NCI-H460 (cell line): Measurements from ENCODE around the gene IL23R. TPM values are rescaled to one million over a fixed set of nuclear protein-coding genes. Genes with fewer than 3 reads are reported as not detected.

Experiments used
- DNase-seq: peaks from one replicate; pipeline ENCODE4 v3.0.0-alpha.2; 2016; ENCODE audit warnings: low read depth; ENCODE audit errors: extremely low read depth
- total RNA-seq: library from RNA; depleted of rRNA; stranded (reverse); fragments of >200 nt; shearing (Covaris generic); gene quantifications from 2 replicates; pipeline ENCODE4 v1.2.3, GENCODE V29; 2014

IL23R gene
- total RNA-seq, 1 experiment from 2014 or later, result not detected

DNA sequence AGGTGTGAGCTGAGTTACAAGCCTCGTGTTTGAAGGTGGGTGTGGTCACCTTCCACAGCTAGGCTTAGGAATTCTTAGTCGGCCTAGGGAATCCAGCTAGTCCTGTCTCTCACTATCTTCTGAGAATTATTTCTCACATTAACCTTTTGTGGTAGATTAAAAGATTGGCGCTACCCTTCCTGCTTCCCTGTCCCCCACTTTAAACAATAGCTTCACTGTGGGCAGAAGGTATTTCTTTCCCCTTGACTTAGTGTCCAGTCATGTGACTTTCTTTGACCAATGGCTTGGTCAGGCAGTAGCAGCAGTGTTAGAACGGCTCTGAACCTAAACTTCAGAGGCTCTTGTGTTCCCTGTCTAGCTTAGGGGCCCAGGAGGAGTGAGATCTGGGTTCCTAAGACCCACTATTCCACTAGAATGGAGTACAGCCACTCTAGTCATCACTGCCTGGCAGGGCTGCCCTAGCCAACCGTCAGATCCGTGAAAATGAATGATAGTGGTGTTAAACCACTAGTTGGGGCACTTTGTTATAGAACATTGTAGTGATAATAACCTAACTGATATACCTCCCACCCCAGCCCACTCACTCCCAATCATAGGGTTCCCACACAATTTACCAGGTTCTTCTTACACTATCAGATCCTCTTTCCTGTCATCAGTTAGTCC lies 17.6 kb upstream of the IL23R start:
- DNase-seq, result no peak

DNA sequence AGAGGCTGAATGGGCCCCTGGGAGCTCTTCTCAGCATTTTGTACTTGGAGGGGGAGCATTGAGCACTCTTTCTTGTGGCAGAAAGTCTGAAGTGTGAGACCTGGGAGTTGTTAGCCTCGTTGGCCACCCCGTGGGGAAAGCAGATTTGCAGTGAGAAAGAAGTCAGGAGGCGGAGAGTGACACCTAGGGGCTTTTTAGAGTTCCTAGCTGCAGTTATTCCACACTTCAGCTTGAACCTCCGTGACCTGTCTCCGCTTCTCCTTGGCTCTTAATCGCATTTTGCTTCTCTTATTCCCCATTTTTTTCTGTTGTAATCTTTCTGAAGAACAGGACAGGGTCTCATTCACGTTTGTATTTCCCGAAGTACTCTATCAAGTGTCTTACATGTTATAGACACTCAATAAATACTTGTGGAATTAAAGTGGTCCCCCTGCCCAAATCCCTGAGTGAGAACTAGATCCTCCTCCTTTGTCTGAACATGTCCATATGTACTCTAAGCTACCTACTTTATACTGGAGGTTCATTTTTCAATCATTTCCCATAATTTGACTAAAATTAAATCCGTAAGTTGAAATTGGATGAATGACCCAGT lies 17.0 kb upstream of the IL23R start:
- peak; percentile 63 for DNase-seq

DNA sequence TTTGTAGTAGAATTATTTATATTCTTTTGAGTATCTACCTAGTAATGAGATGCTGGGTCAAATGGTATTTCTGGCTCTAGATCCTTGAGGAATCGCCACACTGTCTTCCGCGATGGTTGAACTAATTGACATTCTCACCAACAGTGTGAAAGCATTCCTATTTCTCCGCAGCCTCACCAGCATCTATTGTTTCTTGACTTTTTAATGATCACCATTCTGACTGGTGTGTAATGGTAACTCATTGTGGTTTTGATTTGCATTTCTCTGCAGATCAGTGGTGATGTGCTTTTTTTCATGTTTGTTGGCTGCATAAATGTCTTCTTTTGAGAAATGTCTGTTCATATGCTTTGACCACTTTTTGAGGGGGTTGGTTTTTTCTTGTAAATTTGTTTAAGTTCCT lies 15.3 kb upstream of the IL23R start:
- DNase-seq, result no peak

DNA sequence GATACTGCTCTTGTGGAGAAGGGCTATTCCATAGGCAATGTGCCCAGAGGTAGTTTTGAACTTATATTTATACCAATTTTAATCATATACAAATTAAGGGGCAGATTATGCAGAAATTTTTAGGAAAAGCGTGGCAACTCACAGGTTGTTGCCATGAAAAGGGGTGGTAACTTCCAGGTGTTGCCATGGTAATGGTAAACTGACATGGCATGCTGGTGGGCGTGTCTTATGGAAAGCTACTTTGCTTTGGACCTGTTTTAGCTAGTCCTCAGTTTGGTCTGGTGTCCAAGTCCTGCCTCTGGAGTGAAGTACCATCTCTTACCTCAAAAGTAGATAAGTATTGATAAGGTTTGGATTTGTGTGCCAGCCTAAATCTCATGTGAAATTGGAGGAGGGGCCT lies 7.9 kb upstream of the IL23R start:
- no peak for DNase-seq

DNA sequence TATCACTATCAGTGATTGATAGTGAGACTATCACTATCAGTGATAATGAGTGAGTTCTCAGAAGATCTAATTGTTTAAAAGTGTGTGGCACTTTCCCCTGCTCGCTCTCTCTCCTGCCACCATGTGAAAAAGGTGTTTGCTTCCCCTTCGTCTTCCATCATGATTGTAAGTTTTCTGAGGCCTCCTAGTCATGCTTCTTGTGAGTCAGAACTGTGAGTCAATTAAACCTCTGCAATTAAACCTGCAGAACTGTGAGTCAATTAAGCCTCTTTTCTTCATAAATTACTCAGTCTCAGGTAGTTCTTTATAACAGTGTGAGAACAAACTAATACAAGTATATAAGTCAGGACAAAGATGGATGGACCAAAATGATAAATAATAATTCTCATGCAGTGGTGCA lies 7.0 kb upstream of the IL23R start:
- DNase-seq, result no peak

DNA sequence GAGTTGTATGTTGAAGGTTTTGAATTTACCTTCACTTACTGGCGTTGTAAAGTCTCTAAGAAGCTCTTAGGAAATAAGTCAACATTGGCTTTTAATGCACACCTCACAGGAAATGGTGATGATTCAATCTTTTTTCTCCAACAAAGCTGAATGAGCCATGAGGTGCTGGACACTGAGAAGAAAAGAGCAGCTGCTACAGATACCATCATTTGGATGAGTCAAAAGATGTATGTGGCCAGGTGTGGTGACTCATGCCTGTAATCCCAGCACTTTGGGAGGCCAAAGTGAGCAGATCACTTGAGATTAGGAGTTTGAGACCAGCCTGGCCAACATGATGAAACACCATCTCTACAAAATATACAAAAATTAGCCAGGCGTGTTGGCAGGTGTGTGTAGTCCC lies 3.3 kb upstream of the IL23R start:
- DNase-seq, result no peak

DNA sequence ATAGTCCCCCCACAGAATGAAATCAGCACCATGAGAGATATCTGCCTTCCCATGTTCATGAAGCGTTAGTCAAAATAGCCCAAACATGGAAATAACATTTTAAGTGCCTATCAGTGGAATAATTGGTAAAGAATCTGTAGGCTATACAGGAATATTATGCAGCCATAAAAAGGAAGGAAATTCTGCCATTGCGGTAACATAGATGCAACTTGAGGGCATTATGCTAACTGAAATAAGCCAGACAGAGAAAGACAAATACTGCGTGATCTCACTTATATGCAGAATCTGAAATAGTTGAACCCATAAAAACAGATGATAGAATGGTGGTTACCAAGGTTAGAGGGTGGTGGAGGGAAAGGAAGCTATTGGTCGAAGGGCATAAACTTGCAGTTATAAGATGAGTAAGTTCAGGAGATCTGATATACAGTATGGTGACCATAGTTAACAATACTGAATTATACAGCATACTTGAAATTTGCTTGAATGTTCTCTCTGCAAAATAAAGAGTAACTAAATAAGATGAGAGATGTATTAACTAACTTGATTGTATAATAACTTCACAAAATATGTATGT lies 699 bp upstream of the IL23R start:
- DNase-seq, result no peak

DNA sequence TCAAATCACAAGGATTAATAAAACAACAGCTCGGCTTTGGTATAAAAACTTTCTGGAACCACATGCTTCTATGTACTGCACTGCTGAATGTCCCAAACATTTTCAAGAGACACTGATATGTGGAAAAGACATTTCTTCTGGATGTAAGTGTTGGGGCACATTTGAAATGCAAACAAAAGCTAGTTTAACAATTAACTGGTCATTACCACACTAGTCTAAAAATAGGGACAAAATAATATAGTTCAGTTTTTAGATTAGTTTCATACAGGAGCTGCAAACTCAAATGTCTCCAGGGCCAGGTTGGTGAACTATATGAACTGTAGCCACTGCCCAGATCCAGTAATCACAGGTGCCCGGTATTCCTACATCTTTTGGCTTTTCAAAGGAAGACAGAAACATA lies 3.2 kb downstream of the IL23R start:
- DNase-seq, result no peak

DNA sequence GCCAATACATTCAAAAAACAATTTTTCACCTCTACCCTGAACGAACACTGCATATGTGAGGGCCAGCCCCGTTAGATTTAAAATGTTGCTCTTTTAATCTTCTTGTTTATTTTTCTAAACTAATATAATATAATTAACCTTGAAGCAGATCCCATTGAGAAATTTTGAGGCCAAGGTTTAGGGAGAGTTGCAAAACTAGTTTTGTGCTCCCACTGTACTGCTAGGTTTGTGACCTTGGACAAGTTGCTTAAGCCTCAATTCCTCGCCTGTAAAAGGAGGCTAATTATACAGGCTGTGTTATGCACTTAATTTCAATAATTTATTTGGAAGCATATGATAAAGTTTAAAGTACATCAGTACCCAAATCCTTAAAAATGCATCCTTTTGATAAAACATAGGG lies 3.7 kb downstream of the IL23R start:
- no peak for DNase-seq

DNA sequence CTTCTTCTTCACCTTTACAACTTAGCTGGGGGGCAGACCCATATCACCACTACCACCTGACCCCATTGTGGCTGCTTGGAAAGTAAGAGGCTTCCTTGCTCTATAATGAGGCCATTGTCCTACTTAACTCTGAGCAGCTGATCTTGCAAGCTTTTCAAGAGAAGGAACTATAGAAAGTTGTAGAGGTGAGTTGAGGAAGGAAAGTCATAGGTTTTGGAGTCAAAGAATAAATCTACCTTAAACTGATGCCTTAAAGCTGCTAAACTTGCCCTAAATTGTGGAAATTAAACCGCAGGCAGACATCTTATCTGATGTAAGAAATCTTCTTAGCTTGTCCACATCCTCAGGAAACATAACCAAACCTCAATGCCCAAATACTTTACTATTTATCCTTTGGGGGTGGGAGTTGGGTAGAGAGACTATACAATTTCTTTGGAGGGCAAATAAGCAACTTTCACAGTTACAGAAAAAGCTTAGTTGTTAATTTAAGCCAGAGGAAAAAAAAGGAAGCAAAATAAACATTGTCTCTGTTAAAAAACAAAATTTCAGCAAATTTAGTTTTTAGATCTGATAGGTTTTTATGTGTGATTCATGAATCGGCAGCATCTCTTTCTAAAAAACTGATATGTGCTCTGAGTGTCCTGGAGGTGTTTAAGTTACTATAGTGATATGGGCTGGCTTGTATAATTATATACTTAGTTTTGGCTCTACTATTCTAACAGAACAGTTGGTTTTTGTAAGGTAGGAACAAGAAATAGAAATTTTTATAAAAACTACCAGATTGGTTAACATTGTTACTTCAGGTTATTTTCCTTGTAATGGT lies 4.7 kb downstream of the IL23R start:
- DNase-seq, result no peak

DNA sequence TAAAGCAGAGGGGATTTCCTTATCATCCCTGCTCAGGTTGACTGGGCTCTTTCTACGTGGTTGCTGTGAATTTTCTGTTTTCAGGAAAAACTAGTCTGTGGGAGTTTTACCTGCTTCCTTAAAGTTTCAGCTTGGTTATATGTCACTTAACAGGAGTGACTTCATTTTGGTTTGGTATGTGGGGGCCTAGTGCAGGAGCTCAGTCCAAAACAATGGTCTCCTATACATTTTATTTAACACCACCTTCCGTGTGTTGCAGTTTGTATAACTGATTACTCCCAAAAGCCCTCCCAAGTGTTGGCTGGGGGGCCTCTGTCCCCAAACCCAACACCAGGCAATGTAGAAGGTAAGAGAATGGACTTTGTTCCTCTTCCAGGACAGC lies 5.3 kb downstream of the IL23R start:
- DNase-seq, result no peak

DNA sequence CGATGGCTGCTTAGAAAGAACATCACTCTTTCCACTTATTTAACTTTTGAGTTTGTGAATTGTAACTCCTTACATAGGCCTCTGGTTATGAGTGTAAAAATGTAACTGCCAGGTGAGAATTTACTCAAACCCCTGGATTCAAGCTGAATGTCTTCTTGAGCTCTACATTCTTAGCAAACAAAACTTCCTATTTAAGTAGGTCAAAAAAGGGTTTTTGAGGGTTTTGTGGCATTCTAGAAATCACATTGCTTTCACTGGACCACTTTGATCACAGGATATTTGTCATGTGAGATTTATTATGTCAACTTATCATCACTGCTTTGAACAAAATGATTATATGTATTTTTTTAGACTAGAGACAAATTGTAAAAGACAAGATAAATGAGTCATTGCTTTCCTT lies 5.7 kb downstream of the IL23R start:
- DNase-seq, result no peak

DNA sequence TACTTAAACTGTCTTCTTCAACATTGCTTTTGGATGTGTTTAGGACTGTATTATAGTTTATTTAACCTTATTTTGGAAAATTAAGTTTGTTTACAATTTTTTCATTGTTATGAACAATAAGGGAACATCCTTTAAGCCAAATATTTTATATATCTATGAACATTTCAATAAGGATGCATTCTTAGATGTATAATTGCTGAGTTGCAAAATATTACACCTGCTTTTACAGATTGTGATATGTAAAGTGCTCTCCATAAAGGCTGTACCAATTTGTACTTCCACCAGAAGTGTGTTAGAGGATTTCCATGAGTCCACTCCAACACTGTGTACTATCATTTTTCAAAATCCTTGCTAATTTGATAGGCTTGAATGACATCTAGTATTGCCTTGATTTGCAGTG lies 7.7 kb downstream of the IL23R start:
- DNase-seq, result no peak

DNA sequence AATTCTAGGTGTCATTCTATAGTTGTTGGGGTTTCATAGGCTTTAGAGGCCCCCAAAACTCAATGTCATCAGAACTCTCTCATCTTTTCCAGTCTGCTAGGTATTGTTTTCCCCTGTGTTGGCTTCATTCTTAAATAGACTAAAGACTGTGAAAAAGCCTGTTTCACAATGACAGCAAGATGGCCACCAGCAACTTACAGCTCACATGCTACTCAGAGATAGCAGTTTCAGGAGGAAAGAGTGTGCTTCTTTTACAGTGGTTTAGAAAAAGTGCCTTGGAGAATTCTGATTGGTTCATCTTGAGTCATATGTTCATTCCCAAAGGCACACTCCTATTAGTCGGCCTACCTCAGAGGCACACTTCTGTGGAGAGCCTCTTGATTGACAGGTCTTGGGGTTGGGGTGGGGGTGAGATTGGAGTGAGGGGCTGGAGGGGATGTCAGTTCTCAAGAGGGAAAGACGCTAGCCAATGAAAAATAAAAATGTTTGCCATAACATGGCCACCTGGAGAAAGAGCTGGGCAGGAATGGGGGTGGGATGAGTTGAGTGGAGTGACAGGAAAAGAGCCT lies 8.5 kb downstream of the IL23R start:
- DNase-seq, result no peak

DNA sequence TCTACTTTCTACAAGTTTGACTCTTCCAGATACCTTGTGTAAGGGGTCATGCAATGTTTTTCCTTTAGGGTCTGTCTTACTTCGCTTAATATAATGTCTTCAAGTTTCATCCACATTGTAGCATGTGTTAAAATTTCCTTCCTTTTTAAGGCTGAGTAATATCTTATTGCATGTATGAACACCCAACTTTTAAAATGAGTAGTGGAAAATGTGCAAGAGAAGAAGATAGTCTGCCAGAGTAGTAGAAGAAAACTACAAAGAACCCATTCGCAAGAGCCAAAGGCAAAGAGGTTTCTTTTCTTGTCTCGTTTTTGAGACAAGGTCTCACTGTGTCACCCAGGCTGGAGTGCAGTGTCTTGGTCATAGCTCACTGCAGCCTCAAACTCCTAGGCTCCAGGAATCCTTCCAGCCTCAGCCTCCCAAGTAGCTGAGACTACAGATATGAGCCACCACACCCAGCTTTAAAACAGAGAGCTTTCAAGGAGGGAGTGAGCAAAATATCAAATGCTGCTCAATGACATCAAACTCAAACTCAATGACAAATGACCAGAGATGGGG lies 9.4 kb downstream of the IL23R start:
- DNase-seq, result no peak

DNA sequence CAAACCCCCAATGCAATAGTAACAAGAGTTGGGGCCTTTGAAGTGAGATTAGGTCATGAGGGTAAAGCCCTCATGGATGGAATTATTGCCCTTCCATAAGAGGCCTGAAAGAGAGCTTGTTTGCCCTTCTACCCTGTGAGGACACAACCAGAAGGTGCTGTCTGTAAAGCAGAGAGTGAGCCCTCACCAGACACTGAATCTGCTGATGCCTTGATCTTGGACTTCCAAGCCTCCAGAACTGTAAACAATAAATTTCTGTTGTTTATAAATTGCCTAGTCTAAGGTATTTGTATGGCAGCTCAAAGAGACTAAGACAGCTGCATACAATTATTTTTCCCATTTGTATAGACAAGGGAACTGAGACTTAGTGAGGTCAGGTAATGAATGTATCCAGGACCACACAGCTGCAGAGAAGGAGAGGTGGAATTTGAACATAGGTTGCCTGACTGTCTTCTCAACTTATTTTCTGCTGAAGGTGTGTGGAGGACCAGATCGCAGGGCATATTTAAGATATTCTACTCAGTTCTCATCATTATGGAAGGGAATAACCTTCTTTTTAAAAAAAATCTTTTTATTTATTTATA lies 18.7 kb downstream of the IL23R start:
- DNase-seq, result no peak

DNA sequence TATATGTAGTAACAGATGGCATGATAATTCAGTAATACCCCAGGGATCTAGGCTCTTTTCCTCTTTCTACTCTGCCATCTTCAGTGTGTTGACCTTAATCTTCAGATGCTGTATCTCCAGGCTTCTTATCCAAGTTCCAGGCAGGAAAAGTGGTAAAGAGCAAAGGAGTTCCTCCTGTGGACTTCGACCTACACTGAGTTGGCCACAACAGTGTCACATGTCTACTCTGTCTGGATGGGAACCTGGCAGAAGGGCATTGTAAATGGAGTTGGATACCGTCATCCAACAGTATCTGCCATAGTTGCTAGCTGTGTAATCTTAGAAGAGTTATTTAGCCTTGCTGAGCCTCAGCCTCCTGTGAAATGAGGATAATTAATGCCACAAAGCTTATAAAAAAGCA lies 21.9 kb downstream of the IL23R start:
- DNase-seq, result no peak

DNA sequence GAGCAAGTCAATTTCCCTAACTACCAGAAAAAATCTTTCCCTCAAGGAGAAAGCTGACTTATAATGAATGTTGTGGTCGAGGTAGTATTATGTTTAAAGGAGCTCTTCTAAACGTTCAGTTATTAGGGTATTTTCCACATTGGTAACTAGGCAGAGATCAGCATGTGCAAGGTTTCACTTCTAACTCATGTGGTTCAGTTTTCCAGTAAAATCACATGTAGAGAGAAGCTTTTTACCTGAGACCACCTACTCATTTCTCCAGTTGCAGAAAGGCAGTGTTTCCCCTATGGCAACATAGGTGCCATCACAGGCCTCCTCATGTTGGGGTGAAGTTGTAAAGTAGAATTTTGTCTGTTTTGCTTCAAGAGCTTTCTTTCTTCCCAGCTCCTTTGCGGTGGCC lies 23.7 kb downstream of the IL23R start:
- no peak for DNase-seq

DNA sequence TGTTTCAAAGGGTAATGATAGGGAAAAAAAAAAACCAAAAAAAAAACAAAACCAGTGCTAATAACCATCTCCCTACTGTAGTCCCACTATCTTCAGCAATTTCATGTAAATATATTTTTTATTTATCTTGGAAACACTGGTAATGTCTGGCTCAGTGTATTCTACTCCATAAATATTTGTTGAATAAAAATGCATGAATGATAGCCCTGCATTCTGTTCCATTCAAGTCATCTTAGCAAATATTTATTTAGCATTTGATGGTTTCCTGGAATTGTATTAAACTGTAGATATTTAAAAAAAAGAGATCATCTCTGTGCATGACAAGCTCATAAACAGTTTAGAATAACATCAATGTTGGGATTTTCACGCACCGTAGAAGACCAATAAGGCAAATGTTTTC lies 24.2 kb downstream of the IL23R start:
- DNase-seq, result no peak

DNA sequence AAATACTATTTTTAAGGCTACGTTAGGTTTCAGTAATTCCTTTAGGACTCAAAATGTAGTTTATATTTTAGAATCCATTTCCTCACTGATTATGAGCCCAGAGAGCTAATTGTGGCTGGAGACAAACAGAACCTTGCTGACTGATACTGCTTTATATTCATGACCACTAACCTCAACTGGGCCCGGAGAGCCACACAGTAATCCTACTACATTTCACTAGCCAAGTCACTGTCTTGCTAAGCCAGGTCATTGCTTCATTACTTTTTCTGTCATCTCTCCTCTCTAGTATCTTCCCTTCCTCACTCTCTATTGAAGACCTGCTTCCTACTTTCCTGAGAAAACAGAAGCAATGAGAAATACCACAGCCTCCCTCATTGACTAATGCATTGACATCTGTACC lies 24.7 kb downstream of the IL23R start:
- no peak for DNase-seq
